Hypothalamus (tissue), 51 donors: ENCODE measurements around the gene MAML3.

Experiments
- DNase-seq, 51 donors: peaks; one replicate each; lab custom pipeline; 2025; lab: John Stamatoyannopoulos, UW

Gene MAML3

GRCh38 chr4:139886798-139887197 is 267.2 kb downstream of the MAML3 start:
- DNase-seq = no peak

GRCh38 chr4:139884438-139884837 is 269.5 kb downstream of the MAML3 start:
- no peak for DNase-seq

GRCh38 chr4:139880841-139881240 is 273.1 kb downstream of the MAML3 start:
- no peak for DNase-seq

GRCh38 chr4:139878050-139878449 is 275.9 kb downstream of the MAML3 start:
- DNase-seq = no peak

- peak in 1 of 51 donors; percentile 7 for DNase-seq
Measured at GRCh38 chr4:139876337-139876941, 277.5 kb downstream of the MAML3 start.

- no peak for DNase-seq
Measured at GRCh38 chr4:139875411-139875825, 278.6 kb downstream of the MAML3 start.

GRCh38 chr4:139873111-139873860 is 280.7 kb downstream of the MAML3 start:
- DNase-seq = no peak

GRCh38 chr4:139872274-139872673 is 281.7 kb downstream of the MAML3 start:
- DNase-seq = no peak

- no peak for DNase-seq
Measured at GRCh38 chr4:139869810-139870209, 284.2 kb downstream of the MAML3 start.

- no peak for DNase-seq
Measured at GRCh38 chr4:139866276-139866962, 287.6 kb downstream of the MAML3 start.

GRCh38 chr4:139865537-139865936 is 288.4 kb downstream of the MAML3 start:
- DNase-seq = no peak

GRCh38 chr4:139863531-139863930 is 290.5 kb downstream of the MAML3 start:
- no peak for DNase-seq

- no peak for DNase-seq
Measured at GRCh38 chr4:139861471-139861870, 292.5 kb downstream of the MAML3 start.

- DNase-seq = no peak
Measured at GRCh38 chr4:139860435-139861024, 293.5 kb downstream of the MAML3 start.

- no peak for DNase-seq
Measured at GRCh38 chr4:139859876-139860275, 294.1 kb downstream of the MAML3 start.

- DNase-seq = peak in 2 of 51 donors; percentile 10 to 19
Measured at GRCh38 chr4:139858436-139859205, 295.4 kb downstream of the MAML3 start.

- DNase-seq = no peak
Measured at GRCh38 chr4:139857977-139858376, 296.0 kb downstream of the MAML3 start.

GRCh38 chr4:139857021-139857420 is 297.0 kb downstream of the MAML3 start:
- DNase-seq = no peak

GRCh38 chr4:139854668-139855403 is 299.1 kb downstream of the MAML3 start:
- DNase-seq = no peak

- DNase-seq = no peak
Measured at GRCh38 chr4:139853309-139853708, 300.7 kb downstream of the MAML3 start.
